Mucosa of descending colon (tissue), 3 donors: Measurements from ENCODE around the gene VPS13D. TPM values are rescaled to one million over a fixed set of nuclear protein-coding genes. Genes with fewer than 3 reads are reported as not detected.

ENCODE experiments used
- ATAC-seq: fragments of 200-7000 bp; cut with Tn5 transposase; one replicate; pipeline ENCODE4 v1.9.1; 2020; ENCODE audit warnings: mild to moderate bottlenecking, moderate library complexity
- DNase-seq, 3 donors: peaks; one replicate each; pipeline ENCODE4 v3.0.0-alpha.2; 2020
- H3K36me3 ChIP-seq: fragments of 200-600 bp; one replicate; pipeline ENCODE4 v1.8.0; 2021; ENCODE audit warnings: low read depth, mild to moderate bottlenecking
- H3K4me1 ChIP-seq: fragments of 200-600 bp; one replicate; pipeline ENCODE4 v1.8.0; 2021; ENCODE audit warnings: low read depth, mild to moderate bottlenecking
- H3K4me3 ChIP-seq: fragments of 200-600 bp; one replicate; pipeline ENCODE4 v1.8.0; 2021; ENCODE audit warnings: mild to moderate bottlenecking
- H3K9me3 ChIP-seq: fragments of 200-600 bp; one replicate; pipeline ENCODE4 v1.8.0; 2021; ENCODE audit warnings: mild to moderate bottlenecking
- CTCF ChIP-seq: fragments of 200-600 bp; IDR thresholded peaks from one replicate; pipeline ENCODE4 v1.8.0; 2022; ENCODE audit warnings: antibody characterized with exemption, mild to moderate bottlenecking
- intact Hi-C, 2 donors: fragments of 100-400 bp; cut with DNase I in 1 of 2; cut with micrococcal nuclease in 1 of 2; formaldehyde crosslinking; loops; one replicate each; pipeline versions ENCODE4 v1.11.0 to v1.11.1; 2022; cut with DNase I, micrococcal nuclease
- total RNA-seq, 3 donors: library from RNA; stranded (reverse); fragmentation: NEBNext Ultra II Directional in 2 of 3; extraction: Animal tissue kit (Norgen Biotek cat#: 25700) in 2 of 3; gene quantifications; one replicate each; pipeline versions ENCODE4 v1.2.1 to v1.2.4, GENCODE V29; 2021 to 2023
- donor health status: DM: no; HTN: no; CAD: no; lungs with moderate emphysema.
- donor health status: DM: no; HTN: no; CAD: no.
- donor health status: DM: no; HTN: yes; CAD: no.

VPS13D gene
- total RNA-seq, 3 donors from 2014 or later: 70.1 to 96.6 (median 96.6) TPM

- H3K4me3 ChIP-seq: no peak overlapping the region
- ATAC-seq (no peak), DNase-seq (peak in 1 of 3 donors; percentile 14)
- peaks cover 6% of the 10 kb centered on the region for H3K36me3 ChIP-seq
- no peaks in the 10 kb centered on the region for H3K9me3 ChIP-seq
- intact Hi-C loops: no loop called here
- peaks cover 34% of the 10 kb centered on the region for H3K4me1 ChIP-seq
- no peak for TF ChIP-seq CTCF
Measured at GRCh38 chr1:12344596-12345349, 114.9 kb downstream of the VPS13D start.

- Histone ChIP-seq H3K4me1 (peaks cover 27% of the 10 kb centered on the region), H3K4me3 (no peak overlapping the region), H3K9me3 (no peaks in the 10 kb centered on the region), H3K36me3 (peaks cover 6% of the 10 kb centered on the region)
- DNase-seq: peak in 1 of 3 donors; percentile 30
- intact Hi-C loops: no loop called here
- no peak for TF ChIP-seq CTCF
- ATAC-seq: peak; percentile 56
Measured at GRCh38 chr1:12345350-12346217, 115.8 kb downstream of the VPS13D start.

- Histone ChIP-seq H3K4me1 (peaks cover 21% of the 10 kb centered on the region), H3K36me3 (peaks cover 6% of the 10 kb centered on the region), H3K9me3 (no peaks in the 10 kb centered on the region), H3K4me3 (no peak overlapping the region)
- ATAC-seq (peak; percentile 85), DNase-seq (no peak)
- intact Hi-C loops: no loop called here
- no peak for TF ChIP-seq CTCF
Measured at GRCh38 chr1:12346483-12347151, 116.8 kb downstream of the VPS13D start.

- no peak for ATAC-seq
- TF ChIP-seq CTCF: no peak
- H3K4me3 ChIP-seq: no peak overlapping the region
- intact Hi-C loops: no loop called here
- no peaks in the 10 kb centered on the region for H3K9me3 ChIP-seq
- no peak for DNase-seq
- H3K36me3 ChIP-seq: peaks cover 6% of the 10 kb centered on the region
- H3K4me1 ChIP-seq: peaks cover 18% of the 10 kb centered on the region
Measured at GRCh38 chr1:12348113-12348512, 118.3 kb downstream of the VPS13D start.

GRCh38 chr1:12353981-12354380 is 124.2 kb downstream of the VPS13D start:
- no peak for DNase-seq
- no peak for ATAC-seq
- no peaks in the 10 kb centered on the region for H3K4me1 ChIP-seq
- no peak overlapping the region for H3K4me3 ChIP-seq
- no peaks in the 10 kb centered on the region for H3K9me3 ChIP-seq
- H3K36me3 ChIP-seq: peaks cover 2% of the 10 kb centered on the region
- intact Hi-C loops: no loop called here
- TF ChIP-seq CTCF: no peak
